ENCODE results near the gene DGKZ.

GRCh38 chr11:46334211-46334610, 13.1 kb upstream of the DGKZ start:
- TF ChIP-seq GATA2 (IDR thresholded peaks at IDR 0.05; ENCODE audit: low read depth, low read length) = no peak
- TF ChIP-seq GATA3 (IDR thresholded peaks at IDR 0.05; ENCODE audit: low read depth, low read length) = no peak

Data from SH-SY5Y (cell line).